HG03460 (cell line): ENCODE data around the gene KRTAP6-2.

ENCODE experiments used
- ATAC-seq: cut with Tn5 transposase; IDR thresholded peaks from one replicate; pipeline ENCODE4 v1.9.1; 2021; ENCODE audit not compliant: unreplicated experiment

Gene KRTAP6-2

GRCh38 chr21:30577766-30578165 lies 20.9 kb downstream of the KRTAP6-2 start:
- ATAC-seq = no peak

- ATAC-seq = no peak
These were observed 31.1 kb downstream of the KRTAP6-2 start for GRCh38 chr21:30567617-30568016.

GRCh38 chr21:30563630-30564029 lies 35.1 kb downstream of the KRTAP6-2 start:
- no peak for ATAC-seq

- no peak for ATAC-seq
These were observed 35.6 kb downstream of the KRTAP6-2 start for GRCh38 chr21:30563072-30563471.

- ATAC-seq = no peak
These were observed 36.7 kb downstream of the KRTAP6-2 start for GRCh38 chr21:30561957-30562356.

- no peak for ATAC-seq
These were observed 37.3 kb downstream of the KRTAP6-2 start, which contains the start of gene KRTAP19-7 for GRCh38 chr21:30561264-30561895. KRTAP19-7 (minus strand) TSS chr21:30561314; CDS start chr21:30561289, 25 bp downstream.

GRCh38 chr21:30555095-30555494 lies 43.6 kb downstream of the KRTAP6-2 start:
- ATAC-seq = no peak

GRCh38 chr21:30552782-30553181 lies 45.9 kb downstream of the KRTAP6-2 start:
- ATAC-seq = no peak
